HepG2 (cell line): ENCODE measurements around the gene TK1. TPM values are rescaled to one million over a fixed set of nuclear protein-coding genes. Genes with fewer than 3 reads are reported as not detected.
A peak's percentile ranks its signal among the peaks of the same experiment; 100 is the strongest.

Experiments used
- CBX5 ChIP-seq: sonication (generic); formaldehyde crosslinking; IDR thresholded peaks from 2 replicates; pipeline ENCODE4 v1.4.0; 2020; ENCODE audit warnings: missing genetic modification reagents, borderline replicate concordance
- DNMT1 ChIP-seq: sonication (generic); formaldehyde crosslinking; IDR thresholded peaks from 2 replicates; pipeline ENCODE4 v1.5.1; 2020; ENCODE audit warnings: mild to moderate bottlenecking, missing genetic modification reagents
- HMG20A ChIP-seq: IDR thresholded peaks from 2 replicates; pipeline ENCODE4 v1.6.1; 2016; ENCODE audit warnings: borderline replicate concordance
- MAFF ChIP-seq: IDR thresholded peaks from 2 replicates; pipeline ENCODE4 v1.6.1; 2011; ENCODE audit warnings: low read depth, low read length, improper control_type of control experiment
- PRDM15 ChIP-seq: sonication (generic); formaldehyde crosslinking; IDR thresholded peaks from 2 replicates; pipeline ENCODE4 v1.4.0; 2020; ENCODE audit warnings: missing genetic modification reagents
- RELA ChIP-seq: sonication (generic); formaldehyde crosslinking; IDR thresholded peaks from 2 replicates; pipeline ENCODE4 v1.4.0; 2020; ENCODE audit warnings: missing genetic modification reagents
- RXRA ChIP-seq: sonication (generic); formaldehyde crosslinking; IDR thresholded peaks from 2 replicates; pipeline ENCODE4 v1.5.1; 2020; ENCODE audit warnings: missing genetic modification reagents
- SRY ChIP-seq: sonication (generic); formaldehyde crosslinking; IDR thresholded peaks from 2 replicates; pipeline ENCODE4 v1.8.0; 2022; ENCODE audit warnings: mild to moderate bottlenecking, missing genetic modification reagents
- XRCC5 ChIP-seq: fragments of 200-400 bp; formaldehyde crosslinking; optimal IDR thresholded peaks from 2 replicates; pipeline ENCODE3; 2017; ENCODE audit warnings: mild to moderate bottlenecking, low read length
- ZFP36L2 ChIP-seq: sonication (generic); formaldehyde crosslinking; IDR thresholded peaks from 2 replicates; pipeline ENCODE4 v1.4.0; 2020; ENCODE audit warnings: missing genetic modification reagents
- ZNF142 ChIP-seq: sonication (generic); formaldehyde crosslinking; IDR thresholded peaks from 2 replicates; pipeline ENCODE4 v1.4.0; 2020; ENCODE audit warnings: missing genetic modification reagents
- ZNF33A ChIP-seq: sonication (generic); formaldehyde crosslinking; IDR thresholded peaks from 2 replicates; pipeline ENCODE4 v1.5.1; 2020; ENCODE audit warnings: missing genetic modification reagents, mild to moderate bottlenecking, moderate library complexity, borderline replicate concordance
- ZNF589 ChIP-seq: sonication (generic); formaldehyde crosslinking; conservative IDR thresholded peaks from 2 replicates; pipeline ENCODE4 v1.8.0; 2022; ENCODE audit warnings: mild to moderate bottlenecking, moderate library complexity, missing genetic modification reagents
- ZNF792 ChIP-seq: IDR thresholded peaks from 2 replicates; pipeline ENCODE4 v1.6.1; 2016
- ZNF883 ChIP-seq: sonication (generic); formaldehyde crosslinking; IDR thresholded peaks from 2 replicates; pipeline ENCODE4 v1.5.1; 2020; ENCODE audit warnings: mild to moderate bottlenecking, missing genetic modification reagents; ENCODE audit errors: not compliant biosample characterization
- polyA plus RNA-seq, 8 experiments: library from polyadenylated mRNA; depleted of rRNA in 3 of 8; stranded (reverse) in 7 of 8; unstranded in 1 of 8; fragments of >200 nt; fragmentation: Illumina TruSeq in 4 of 8; extraction: Trizol in 4 of 8; gene quantifications; 2 replicates each; pipeline versions ENCODE4 v1.2.1 to v1.2.3, GENCODE V29; 2011 to 2016; ENCODE audit warnings: low read depth in 4 of 8, missing spikeins in 1 of 8, mixed read lengths in 1 of 8; ENCODE audit not compliant: insufficient read depth in 1 of 8
- total RNA-seq, 5 experiments: library from RNA; depleted of rRNA; stranded (reverse); fragments of >200 nt; fragmentation: Illumina TruSeq; extraction: Trizol; gene quantifications; 2 replicates each; pipeline ENCODE4 v1.2.3, GENCODE V29; 2016; ENCODE audit warnings: low read depth in 1 of 5
- TF ChIP-seq, protein P1 (sequence below): sonication (generic); formaldehyde crosslinking; IDR thresholded peaks from 2 replicates; pipeline ENCODE4 v1.9.0; 2021; ENCODE audit warnings: missing genetic modification reagents, borderline replicate concordance

The TK1 gene
- total and polyA plus RNA-seq, 2 of the 13 experiments (the other 11 are each of a cell fraction or from before 2014, with no cell fraction given), result 45.0 to 96.0 TPM

- TF ChIP-seq ZNF883 (CRISPR knock-in tag), result peak; percentile 84
- peak; percentile 81 for TF ChIP-seq RXRA (CRISPR knock-in tag)
- TF ChIP-seq ZNF142 (CRISPR knock-in tag), result peak; percentile 51; the same call in 1 of the 2 replicates
- TF ChIP-seq ZNF792 (CRISPR knock-in tag), result peak; percentile 86; the same call in 1 of the 2 replicates
- 0 out of 2 replicates have a peak, but pooled peaks have one; percentile 0 for TF ChIP-seq DNMT1 (CRISPR knock-in tag)
- TF ChIP-seq, protein P1, sequence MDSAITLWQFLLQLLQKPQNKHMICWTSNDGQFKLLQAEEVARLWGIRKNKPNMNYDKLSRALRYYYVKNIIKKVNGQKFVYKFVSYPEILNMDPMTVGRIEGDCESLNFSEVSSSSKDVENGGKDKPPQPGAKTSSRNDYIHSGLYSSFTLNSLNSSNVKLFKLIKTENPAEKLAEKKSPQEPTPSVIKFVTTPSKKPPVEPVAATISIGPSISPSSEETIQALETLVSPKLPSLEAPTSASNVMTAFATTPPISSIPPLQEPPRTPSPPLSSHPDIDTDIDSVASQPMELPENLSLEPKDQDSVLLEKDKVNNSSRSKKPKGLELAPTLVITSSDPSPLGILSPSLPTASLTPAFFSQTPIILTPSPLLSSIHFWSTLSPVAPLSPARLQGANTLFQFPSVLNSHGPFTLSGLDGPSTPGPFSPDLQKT (CRISPR knock-in tag), result no peak
- TF ChIP-seq RELA, result no peak
- TF ChIP-seq CBX5, result no peak
- TF ChIP-seq ZNF33A (CRISPR knock-in tag), result no peak
- TF ChIP-seq HMG20A, result peak; percentile 53; the same call in 1 of the 2 replicates
- TF ChIP-seq PRDM15 (CRISPR knock-in tag), result no peak
- TF ChIP-seq MAFF, result no peak
- TF ChIP-seq XRCC5, result no peak
- TF ChIP-seq ZNF589, result no peak
- 0 out of 2 replicates have a peak, but pooled peaks have one; percentile 30 for TF ChIP-seq SRY (CRISPR knock-in tag)
- no peak for TF ChIP-seq ZFP36L2 (CRISPR knock-in tag)
Observed at GRCh38 chr17:78144736-78145641, 41.9 kb downstream of the TK1 start (continued).
